ENCODE measurements around the gene CDK5.

The CDK5 gene

DNA sequence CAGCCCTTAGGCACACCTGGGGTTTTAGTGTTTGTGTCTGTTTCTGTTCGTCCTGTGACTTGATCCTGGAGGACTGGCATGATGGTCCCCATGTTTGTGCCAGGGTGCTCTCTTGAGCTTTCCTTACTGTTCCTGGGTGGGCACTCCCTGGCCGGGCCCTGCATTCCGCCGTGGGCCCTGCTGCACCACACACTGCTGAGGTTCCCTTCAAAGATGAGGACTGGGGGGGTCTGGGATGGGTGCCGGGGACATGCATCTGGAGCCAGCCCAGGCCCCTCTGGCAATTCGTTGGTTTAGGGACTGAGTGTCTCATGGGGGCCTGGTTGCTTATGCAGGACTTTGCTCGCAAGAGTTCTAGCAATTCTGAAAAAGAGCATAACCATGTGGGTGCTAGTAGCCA lies 33.3 kb upstream of the CDK5 start:
- Mint-ChIP-seq H3K27me3 (ENCODE audit: low read depth) (no peaks in the 10 kb centered on the region), H3K27ac (no peak overlapping the region), H3K9me3 (no peaks in the 10 kb centered on the region), H3K4me3 (no peak overlapping the region), H3K36me3 (ENCODE audit: low read depth) (no peaks in the 10 kb centered on the region), H3K4me1 (ENCODE audit: low read depth) (peaks cover 8% of the 10 kb centered on the region)
- no peak for DNase-seq (ENCODE audit: low spot score)

DNA sequence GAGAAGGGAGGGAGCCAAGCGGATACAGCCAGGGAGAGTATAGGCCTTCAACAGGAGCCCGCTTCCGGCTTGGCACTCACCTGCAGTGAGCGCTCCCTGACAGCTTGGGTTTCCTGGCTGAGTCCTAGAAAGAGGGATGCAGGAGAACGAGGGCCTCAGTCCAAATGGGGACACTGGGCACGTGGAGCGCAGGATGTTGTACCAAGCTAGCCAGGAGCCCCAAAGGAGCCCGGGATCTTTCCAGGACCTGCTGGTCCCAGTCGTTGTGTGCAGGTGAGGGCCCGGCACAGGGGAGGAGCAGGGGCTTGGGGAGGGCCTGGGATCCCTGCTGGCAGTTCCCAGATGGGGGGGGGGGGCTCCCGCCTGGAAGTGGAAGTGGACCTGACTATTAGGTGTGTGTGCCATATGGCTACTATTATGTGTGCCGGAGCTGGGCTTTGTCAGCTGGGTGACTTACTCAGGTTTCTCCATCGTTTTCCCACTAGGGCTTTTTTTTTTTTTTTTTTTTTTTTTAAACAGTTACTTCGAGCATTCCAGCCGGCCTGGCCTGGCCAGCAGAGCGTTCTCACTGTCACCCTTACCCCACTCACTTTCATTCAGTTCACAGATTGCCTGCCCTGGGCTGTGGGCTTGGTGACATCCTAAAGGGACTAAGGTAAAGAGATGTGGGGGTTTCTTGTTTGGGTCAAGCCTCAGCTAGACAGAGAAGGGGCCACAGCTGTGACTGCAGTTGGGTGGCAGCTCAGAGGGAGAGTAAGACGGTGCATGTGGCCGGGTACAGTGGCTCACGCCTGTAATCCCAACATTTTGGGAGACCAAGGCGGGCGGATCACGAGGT lies 32.4 kb upstream of the CDK5 start:
- H3K4me1 Mint-ChIP-seq (ENCODE audit: low read depth): peaks cover 17% of the 10 kb centered on the region
- DNase-seq (ENCODE audit: low spot score): no peak
- no peaks in the 10 kb centered on the region for H3K36me3 Mint-ChIP-seq (ENCODE audit: low read depth)
- peaks cover 2% of the 10 kb centered on the region for H3K27me3 Mint-ChIP-seq (ENCODE audit: low read depth)
- H3K27ac Mint-ChIP-seq: no peak overlapping the region
- no peak overlapping the region for H3K4me3 Mint-ChIP-seq
- H3K9me3 Mint-ChIP-seq: no peaks in the 10 kb centered on the region

DNA sequence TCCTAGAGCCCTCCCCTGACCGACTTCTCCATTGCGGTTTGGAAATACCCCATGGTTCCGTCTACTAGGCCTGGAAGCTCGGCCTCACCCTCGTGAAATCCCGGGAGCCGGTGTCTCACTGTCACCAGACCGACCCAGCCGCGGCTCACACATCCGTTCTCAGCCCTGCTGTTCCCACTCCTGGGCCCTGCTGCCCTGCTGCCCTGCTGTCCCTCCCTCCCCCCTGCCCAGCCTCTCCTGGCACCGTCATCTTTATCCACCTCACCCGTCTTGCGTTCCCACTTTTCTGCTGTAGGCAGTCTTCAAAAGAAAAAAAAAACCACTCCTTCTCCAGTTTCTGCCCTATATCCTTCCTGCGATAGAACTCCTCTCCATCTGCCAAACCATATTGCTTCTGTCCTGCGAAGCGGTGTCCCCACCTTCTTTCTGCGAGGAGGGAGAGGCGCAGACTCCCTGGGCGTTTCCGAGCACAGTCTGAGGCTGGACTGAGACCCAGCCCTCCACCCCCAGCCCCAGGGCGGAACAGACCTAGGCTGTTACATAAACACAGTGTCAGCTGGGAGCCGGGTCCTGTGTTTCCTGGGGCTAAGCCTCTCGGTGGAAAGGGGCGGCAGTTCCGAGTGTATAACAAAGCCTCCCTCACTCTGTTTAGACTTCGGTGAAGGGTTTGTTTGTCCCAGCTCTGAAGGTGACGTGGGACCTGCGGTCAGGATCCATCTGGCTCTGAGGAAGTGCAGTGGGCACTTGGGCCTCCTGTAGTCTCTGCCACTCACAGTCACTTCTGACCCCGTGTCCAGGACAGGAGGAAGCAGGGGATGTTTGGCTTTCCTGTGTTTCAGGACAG lies 31.4 kb upstream of the CDK5 start:
- DNase-seq (ENCODE audit: low spot score): no peak
- no peak overlapping the region for H3K27ac Mint-ChIP-seq

GRCh38 chr7:151088019-151088855 lies 30.5 kb upstream of the CDK5 start:
- Mint-ChIP-seq H3K27ac (no peak overlapping the region), H3K4me1 (ENCODE audit: low read depth) (peaks cover 26% of the 10 kb centered on the region), H3K9me3 (no peaks in the 10 kb centered on the region), H3K27me3 (ENCODE audit: low read depth) (peaks cover 7% of the 10 kb centered on the region), H3K36me3 (ENCODE audit: low read depth) (no peaks in the 10 kb centered on the region), H3K4me3 (peak overlapping the region; percentile 66)
- no peak for DNase-seq (ENCODE audit: low spot score)

More for the DNA sequence above, 31.4 kb upstream of the CDK5 start:
- Mint-ChIP-seq H3K4me1 (ENCODE audit: low read depth) (peaks cover 24% of the 10 kb centered on the region), H3K36me3 (ENCODE audit: low read depth) (no peaks in the 10 kb centered on the region), H3K27me3 (ENCODE audit: low read depth) (peaks cover 7% of the 10 kb centered on the region), H3K9me3 (no peaks in the 10 kb centered on the region), H3K4me3 (peak overlapping the region; percentile 47)

GRCh38 chr7:151087245-151088018 lies 29.7 kb upstream of the CDK5 start:
- DNase-seq (ENCODE audit: low spot score): peak; percentile 38
- Mint-ChIP-seq H3K9me3 (no peaks in the 10 kb centered on the region), H3K4me3 (peak overlapping the region; percentile 86), H3K27ac (no peak overlapping the region), H3K27me3 (ENCODE audit: low read depth) (peaks cover 7% of the 10 kb centered on the region), H3K36me3 (ENCODE audit: low read depth) (no peaks in the 10 kb centered on the region), H3K4me1 (ENCODE audit: low read depth) (peaks cover 30% of the 10 kb centered on the region)

DNA sequence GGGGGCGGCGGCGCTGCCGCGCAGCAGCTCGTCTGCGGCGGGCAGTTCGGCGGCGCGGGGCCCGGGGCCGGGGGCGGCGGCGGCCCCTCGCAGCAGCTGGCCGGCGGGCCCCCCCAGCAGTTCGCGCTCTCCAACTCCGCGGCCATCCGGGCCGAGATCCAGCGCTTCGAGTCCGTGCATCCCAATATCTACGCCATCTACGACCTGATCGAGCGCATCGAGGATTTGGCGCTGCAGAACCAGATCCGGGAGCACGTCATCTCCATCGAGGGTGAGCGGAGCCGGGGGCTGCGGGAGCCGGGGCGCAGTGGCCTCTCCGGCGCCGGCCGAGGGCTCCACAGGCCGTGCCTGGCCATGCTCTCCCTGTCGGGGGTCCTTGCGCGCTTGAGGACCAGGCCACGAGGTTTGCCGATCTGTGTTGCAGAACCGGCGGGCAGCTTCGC lies 29.1 kb upstream of the CDK5 start:
- Mint-ChIP-seq H3K27ac (peak overlapping the region; percentile 83), H3K9me3 (no peaks in the 10 kb centered on the region), H3K4me1 (ENCODE audit: low read depth) (peaks cover 32% of the 10 kb centered on the region), H3K36me3 (ENCODE audit: low read depth) (no peaks in the 10 kb centered on the region), H3K27me3 (ENCODE audit: low read depth) (peaks cover 7% of the 10 kb centered on the region), H3K4me3 (peak overlapping the region; percentile 86)
- DNase-seq (ENCODE audit: low spot score): no peak

DNA sequence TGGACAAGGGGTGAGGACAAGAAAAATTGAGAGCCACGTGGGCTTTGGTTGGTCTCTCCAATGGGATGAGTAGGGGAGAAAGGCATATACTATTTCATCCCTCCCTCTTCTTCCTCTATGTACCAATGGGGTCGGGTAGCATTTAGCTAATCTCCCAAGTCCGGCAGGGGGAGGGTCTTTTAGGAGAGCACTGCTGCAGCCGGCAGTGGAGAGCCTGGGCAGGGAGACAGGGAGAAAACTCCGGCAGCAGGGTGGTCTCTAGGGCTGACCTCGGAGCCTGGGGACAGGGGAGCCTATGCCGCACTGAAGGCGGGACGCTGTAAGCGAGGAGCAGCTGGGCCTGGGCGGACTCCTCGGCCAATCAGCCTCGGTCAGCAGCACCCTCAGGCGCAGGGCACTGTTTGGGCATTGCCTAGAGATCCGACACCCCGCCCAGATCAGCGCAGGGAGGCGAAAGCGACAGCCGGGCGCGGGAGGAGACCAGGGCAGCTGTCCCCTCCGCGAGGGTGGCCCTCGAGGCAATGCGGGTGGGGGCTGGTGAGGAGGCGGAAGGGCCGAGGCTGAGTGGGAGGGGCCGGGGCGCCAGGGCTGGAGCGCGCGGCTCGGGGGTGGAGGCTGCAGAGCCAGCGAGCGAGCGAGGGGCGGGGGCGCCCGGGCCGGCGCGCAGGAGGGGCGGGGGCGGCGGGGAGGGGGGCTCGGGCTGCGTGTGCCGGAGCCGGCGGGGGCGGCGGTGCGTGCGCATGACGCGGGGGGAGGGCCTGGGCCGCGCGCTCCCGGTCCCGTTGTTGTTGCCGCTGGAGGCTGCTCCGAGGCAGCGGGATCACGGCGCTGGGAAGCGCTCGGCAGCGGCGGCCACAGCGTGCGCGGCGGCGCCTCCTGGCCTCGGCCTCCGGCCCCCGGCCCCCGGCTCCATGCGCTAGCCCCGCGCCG lies 28.3 kb upstream of the CDK5 start, which contains the start of gene AGAP3:
AGAP3 (plus strand) TSS at position 785 of the 930 bp plus-strand sequence. CDS start 267 bp downstream, outside the sequence.
- Mint-ChIP-seq H3K36me3 (ENCODE audit: low read depth) (no peaks in the 10 kb centered on the region), H3K4me1 (ENCODE audit: low read depth) (peaks cover 32% of the 10 kb centered on the region), H3K27me3 (ENCODE audit: low read depth) (peaks cover 7% of the 10 kb centered on the region), H3K9me3 (no peaks in the 10 kb centered on the region), H3K4me3 (peak within 1 kb of the TSS; percentile 86), H3K27ac (peak within 1 kb of the TSS; percentile 84)
- DNase-seq (ENCODE audit: low spot score): peak; percentile 71

DNA sequence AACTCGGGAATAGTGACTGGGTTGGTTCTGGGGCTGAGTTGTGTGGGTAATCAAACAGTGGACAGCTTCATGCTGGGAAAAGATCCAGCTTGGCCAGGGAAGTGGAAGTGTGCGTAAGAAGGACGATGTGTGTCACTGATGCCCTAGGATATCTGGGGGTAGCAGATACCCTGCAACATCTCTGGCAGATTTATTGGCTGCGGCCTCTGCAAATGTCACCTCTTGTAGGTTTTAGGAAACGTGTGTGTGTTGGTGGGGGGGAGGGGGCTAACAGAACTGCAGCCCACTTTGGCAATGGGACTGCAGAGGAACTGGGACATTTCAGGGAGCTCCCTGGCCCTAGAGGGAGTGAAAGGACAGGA lies 27.6 kb upstream of the CDK5 start:
- Mint-ChIP-seq H3K36me3 (ENCODE audit: low read depth) (no peaks in the 10 kb centered on the region), H3K4me3 (peak overlapping the region; percentile 83), H3K27ac (peak overlapping the region; percentile 84), H3K4me1 (ENCODE audit: low read depth) (peaks cover 32% of the 10 kb centered on the region), H3K27me3 (ENCODE audit: low read depth) (peaks cover 7% of the 10 kb centered on the region), H3K9me3 (no peaks in the 10 kb centered on the region)
- no peak for DNase-seq (ENCODE audit: low spot score)

GRCh38 chr7:151083824-151084160 lies 26.1 kb upstream of the CDK5 start:
- H3K27me3 Mint-ChIP-seq (ENCODE audit: low read depth): peaks cover 7% of the 10 kb centered on the region
- no peak for DNase-seq (ENCODE audit: low spot score)
- peak overlapping the region; percentile 52 for H3K27ac Mint-ChIP-seq
- peaks cover 36% of the 10 kb centered on the region for H3K4me1 Mint-ChIP-seq (ENCODE audit: low read depth)
- H3K36me3 Mint-ChIP-seq (ENCODE audit: low read depth): peaks cover 4% of the 10 kb centered on the region
- peak overlapping the region; percentile 74 for H3K4me3 Mint-ChIP-seq
- no peaks in the 10 kb centered on the region for H3K9me3 Mint-ChIP-seq

DNA sequence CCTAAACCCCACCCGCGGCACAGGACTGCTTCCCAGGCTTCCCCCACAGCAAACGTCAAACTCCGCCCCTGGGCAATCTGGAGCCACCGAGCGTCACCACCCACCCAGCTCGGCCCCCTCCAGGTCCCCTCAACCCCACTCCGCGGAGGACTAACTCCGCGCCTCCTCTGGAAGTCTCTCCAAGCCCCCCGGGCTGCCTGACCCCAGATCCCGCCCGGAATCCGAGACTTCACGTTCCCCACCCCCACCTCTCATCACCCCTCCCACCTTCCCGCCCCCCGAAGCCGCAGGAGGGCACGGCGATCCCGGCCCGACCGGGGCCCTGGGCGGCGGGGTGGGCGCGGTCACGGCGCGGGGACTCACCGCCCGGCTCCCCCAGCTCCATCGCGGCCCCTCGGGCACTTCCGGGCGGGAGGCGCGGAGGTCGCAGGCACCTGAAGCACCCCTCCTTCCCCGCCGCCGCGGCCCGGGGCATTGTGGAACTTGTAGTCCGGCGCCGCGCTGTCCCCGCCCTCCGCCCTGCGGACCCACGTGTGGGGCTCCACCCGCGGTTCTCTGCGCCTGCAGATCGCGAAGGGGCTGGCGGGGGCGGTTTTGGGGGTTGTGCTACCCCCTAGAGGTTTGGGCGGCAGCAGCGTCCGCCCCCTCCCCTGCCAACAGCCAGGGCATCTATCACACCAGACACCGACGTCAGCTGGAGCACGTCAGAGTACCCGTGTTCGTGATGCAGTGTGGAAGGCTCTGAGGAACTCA lies 25.6 kb upstream of the CDK5 start, which contains the start of gene TMUB1:
TMUB1 (minus strand) TSS at position 423 of the 753 bp plus-strand sequence. CDS start 930 bp downstream, outside the sequence.
- H3K4me1 Mint-ChIP-seq (ENCODE audit: low read depth): peaks cover 34% of the 10 kb centered on the region

GRCh38 chr7:151082141-151083070 lies 24.7 kb upstream of the CDK5 start:
- Mint-ChIP-seq H3K4me3 (peak overlapping the region; percentile 93), H3K9me3 (no peaks in the 10 kb centered on the region), H3K36me3 (ENCODE audit: low read depth) (peaks cover 9% of the 10 kb centered on the region), H3K4me1 (ENCODE audit: low read depth) (peaks cover 35% of the 10 kb centered on the region), H3K27me3 (ENCODE audit: low read depth) (peaks cover 7% of the 10 kb centered on the region), H3K27ac (peak overlapping the region; percentile 83)
- no peak for DNase-seq (ENCODE audit: low spot score)

More for the DNA sequence above, 25.6 kb upstream of the CDK5 start, which contains the start of gene TMUB1:
- H3K4me3 Mint-ChIP-seq: peak within 1 kb of the TSS; percentile 93
- H3K27ac Mint-ChIP-seq: peak within 1 kb of the TSS; percentile 83
- peaks cover 5% of the 10 kb centered on the region for H3K36me3 Mint-ChIP-seq (ENCODE audit: low read depth)
- no peaks in the 10 kb centered on the region for H3K9me3 Mint-ChIP-seq
- H3K27me3 Mint-ChIP-seq (ENCODE audit: low read depth): peaks cover 7% of the 10 kb centered on the region
- peak; percentile 81 for DNase-seq (ENCODE audit: low spot score)
